GM23338 (cell line): Measurements from ENCODE around the gene DUSP8. TPM values are rescaled to one million over a fixed set of nuclear protein-coding genes. Genes with fewer than 3 reads are reported as not detected.

ENCODE experiments used
- ATAC-seq: fragments of 200-7000 bp; cut with Tn5 transposase; 3 replicates; pipeline ENCODE4 v1.9.1; 2020
- DNase-seq: peaks from one replicate; pipeline ENCODE4 v3.0.0-alpha.2; 2015; ENCODE audit warnings: low spot score
- H2AFZ ChIP-seq: fragments of 200-600 bp; sonication (generic); 2 replicates; pipeline ENCODE4 v1.8.0; 2016; ENCODE audit warnings: antibody characterized with exemption, mild to moderate bottlenecking, moderate library complexity
- H3F3A ChIP-seq: fragments of 200-600 bp; sonication (generic); replicated peaks from 2 replicates; pipeline ENCODE4 v1.8.0; 2017; ENCODE audit warnings: antibody characterized with exemption, mixed run types, low read depth
- H3K27ac ChIP-seq: fragments of 200-600 bp; sonication (generic); 2 replicates; pipeline ENCODE4 v1.6.1; 2016; ENCODE audit warnings: low read depth
- H3K27me3 ChIP-seq: fragments of 200-600 bp; sonication (generic); 2 replicates; pipeline ENCODE4 v1.8.0; 2016; ENCODE audit warnings: mild to moderate bottlenecking, mixed run types, moderate library complexity; ENCODE audit not compliant: insufficient read depth
- H3K36me3 ChIP-seq: fragments of 200-600 bp; sonication (generic); 2 replicates; pipeline ENCODE4 v1.8.0; 2016; ENCODE audit warnings: mild to moderate bottlenecking; ENCODE audit not compliant: insufficient read depth
- H3K4me1 ChIP-seq: fragments of 200-600 bp; sonication (generic); 2 replicates; pipeline ENCODE4 v1.8.0; 2016; ENCODE audit warnings: mild to moderate bottlenecking, moderate library complexity; ENCODE audit not compliant: insufficient read depth
- H3K4me2 ChIP-seq: fragments of 200-600 bp; sonication (generic); 2 replicates; pipeline ENCODE4 v1.7.1; 2017; ENCODE audit warnings: mixed run types
- H3K4me3 ChIP-seq: fragments of 200-600 bp; sonication (generic); 2 replicates; pipeline ENCODE4 v1.6.1; 2016; ENCODE audit warnings: mixed run types
- H3K79me2 ChIP-seq: fragments of 200-600 bp; sonication (generic); replicated peaks from 2 replicates; pipeline ENCODE4 v1.8.0; 2017; ENCODE audit warnings: mild to moderate bottlenecking; ENCODE audit not compliant: insufficient read depth
- H3K9me2 ChIP-seq: fragments of 200-600 bp; sonication (generic); 2 replicates; pipeline ENCODE4 v1.8.0; 2017; ENCODE audit not compliant: insufficient read depth
- H4K20me1 ChIP-seq: fragments of 200-600 bp; sonication (generic); replicated peaks from 2 replicates; pipeline ENCODE4 v1.8.0; 2017; ENCODE audit warnings: mild to moderate bottlenecking; ENCODE audit not compliant: insufficient read depth
- H3K27ac Mint-ChIP-seq: 2 replicates; pipeline ENCODE4 v1.8.0; 2020; ENCODE audit warnings: inconsistent platforms, mild to moderate bottlenecking, moderate library complexity, mixed read lengths
- H3K27me3 Mint-ChIP-seq: 3 replicates; pipeline ENCODE4 v1.8.0; 2022; ENCODE audit warnings: low read depth, mild to moderate bottlenecking, moderate library complexity, mixed read lengths, inconsistent platforms; ENCODE audit not compliant: insufficient read depth, poor library complexity
- H3K36me3 Mint-ChIP-seq: 3 replicates; pipeline ENCODE4 v1.8.0; 2021; ENCODE audit warnings: low read depth, mild to moderate bottlenecking, inconsistent platforms, moderate library complexity, mixed read lengths
- H3K4me1 Mint-ChIP-seq: 3 replicates; pipeline ENCODE4 v1.8.0; 2020; ENCODE audit warnings: mild to moderate bottlenecking, inconsistent platforms, mixed read lengths
- H3K4me3 Mint-ChIP-seq: 3 replicates; pipeline ENCODE4 v1.8.0; 2021; ENCODE audit warnings: moderate library complexity, mild to moderate bottlenecking, inconsistent platforms, mixed read lengths
- H3K9me3 Mint-ChIP-seq: 3 replicates; pipeline ENCODE4 v1.8.0; 2020; ENCODE audit warnings: moderate library complexity, mild to moderate bottlenecking, inconsistent platforms, mixed read lengths
- CREB1 ChIP-seq: fragments of 250-450 bp; sonication (Bioruptor Pico); IDR thresholded peaks from 2 replicates; pipeline ENCODE4 v1.5.0; 2020; ENCODE audit warnings: low read depth, mild to moderate bottlenecking, moderate library complexity
- polyA plus RNA-seq: library from polyadenylated mRNA; unstranded; fragments of >200 nt; fragmentation: Nextera tagmentation; extraction: Ambion mirVana; gene quantifications from 2 replicates; pipeline ENCODE4 v1.2.1, GENCODE V29; 2016
- total RNA-seq: library from RNA; depleted of rRNA; stranded (reverse); fragments of >200 nt; shearing (Covaris generic); gene quantifications from 2 replicates; pipeline ENCODE4 v1.2.3, GENCODE V29; 2014
- TF ChIP-seq, protein P1 (sequence below): IDR thresholded peaks from one replicate; pipeline ENCODE4 v1.6.1; 2018; ENCODE audit warnings: antibody characterized with exemption; ENCODE audit not compliant: unreplicated experiment
- TF ChIP-seq, protein P2 (sequence below): IDR thresholded peaks from 2 replicates; pipeline ENCODE4 v1.6.1; 2016; ENCODE audit warnings: antibody characterized with exemption

DUSP8 gene
- total and polyA plus RNA-seq, 2 experiments from 2014 or later: 1.1 TPM

- TF ChIP-seq, protein P1, sequence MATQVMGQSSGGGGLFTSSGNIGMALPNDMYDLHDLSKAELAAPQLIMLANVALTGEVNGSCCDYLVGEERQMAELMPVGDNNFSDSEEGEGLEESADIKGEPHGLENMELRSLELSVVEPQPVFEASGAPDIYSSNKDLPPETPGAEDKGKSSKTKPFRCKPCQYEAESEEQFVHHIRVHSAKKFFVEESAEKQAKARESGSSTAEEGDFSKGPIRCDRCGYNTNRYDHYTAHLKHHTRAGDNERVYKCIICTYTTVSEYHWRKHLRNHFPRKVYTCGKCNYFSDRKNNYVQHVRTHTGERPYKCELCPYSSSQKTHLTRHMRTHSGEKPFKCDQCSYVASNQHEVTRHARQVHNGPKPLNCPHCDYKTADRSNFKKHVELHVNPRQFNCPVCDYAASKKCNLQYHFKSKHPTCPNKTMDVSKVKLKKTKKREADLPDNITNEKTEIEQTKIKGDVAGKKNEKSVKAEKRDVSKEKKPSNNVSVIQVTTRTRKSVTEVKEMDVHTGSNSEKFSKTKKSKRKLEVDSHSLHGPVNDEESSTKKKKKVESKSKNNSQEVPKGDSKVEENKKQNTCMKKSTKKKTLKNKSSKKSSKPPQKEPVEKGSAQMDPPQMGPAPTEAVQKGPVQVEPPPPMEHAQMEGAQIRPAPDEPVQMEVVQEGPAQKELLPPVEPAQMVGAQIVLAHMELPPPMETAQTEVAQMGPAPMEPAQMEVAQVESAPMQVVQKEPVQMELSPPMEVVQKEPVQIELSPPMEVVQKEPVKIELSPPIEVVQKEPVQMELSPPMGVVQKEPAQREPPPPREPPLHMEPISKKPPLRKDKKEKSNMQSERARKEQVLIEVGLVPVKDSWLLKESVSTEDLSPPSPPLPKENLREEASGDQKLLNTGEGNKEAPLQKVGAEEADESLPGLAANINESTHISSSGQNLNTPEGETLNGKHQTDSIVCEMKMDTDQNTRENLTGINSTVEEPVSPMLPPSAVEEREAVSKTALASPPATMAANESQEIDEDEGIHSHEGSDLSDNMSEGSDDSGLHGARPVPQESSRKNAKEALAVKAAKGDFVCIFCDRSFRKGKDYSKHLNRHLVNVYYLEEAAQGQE: no peak
- TF ChIP-seq, protein P2, sequence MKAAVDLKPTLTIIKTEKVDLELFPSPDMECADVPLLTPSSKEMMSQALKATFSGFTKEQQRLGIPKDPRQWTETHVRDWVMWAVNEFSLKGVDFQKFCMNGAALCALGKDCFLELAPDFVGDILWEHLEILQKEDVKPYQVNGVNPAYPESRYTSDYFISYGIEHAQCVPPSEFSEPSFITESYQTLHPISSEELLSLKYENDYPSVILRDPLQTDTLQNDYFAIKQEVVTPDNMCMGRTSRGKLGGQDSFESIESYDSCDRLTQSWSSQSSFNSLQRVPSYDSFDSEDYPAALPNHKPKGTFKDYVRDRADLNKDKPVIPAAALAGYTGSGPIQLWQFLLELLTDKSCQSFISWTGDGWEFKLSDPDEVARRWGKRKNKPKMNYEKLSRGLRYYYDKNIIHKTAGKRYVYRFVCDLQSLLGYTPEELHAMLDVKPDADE: no peak
- no peak for TF ChIP-seq CREB1
These were observed 29.8 kb downstream of the DUSP8 start (continued) for GRCh38 chr11:1542267-1542666.

DNA sequence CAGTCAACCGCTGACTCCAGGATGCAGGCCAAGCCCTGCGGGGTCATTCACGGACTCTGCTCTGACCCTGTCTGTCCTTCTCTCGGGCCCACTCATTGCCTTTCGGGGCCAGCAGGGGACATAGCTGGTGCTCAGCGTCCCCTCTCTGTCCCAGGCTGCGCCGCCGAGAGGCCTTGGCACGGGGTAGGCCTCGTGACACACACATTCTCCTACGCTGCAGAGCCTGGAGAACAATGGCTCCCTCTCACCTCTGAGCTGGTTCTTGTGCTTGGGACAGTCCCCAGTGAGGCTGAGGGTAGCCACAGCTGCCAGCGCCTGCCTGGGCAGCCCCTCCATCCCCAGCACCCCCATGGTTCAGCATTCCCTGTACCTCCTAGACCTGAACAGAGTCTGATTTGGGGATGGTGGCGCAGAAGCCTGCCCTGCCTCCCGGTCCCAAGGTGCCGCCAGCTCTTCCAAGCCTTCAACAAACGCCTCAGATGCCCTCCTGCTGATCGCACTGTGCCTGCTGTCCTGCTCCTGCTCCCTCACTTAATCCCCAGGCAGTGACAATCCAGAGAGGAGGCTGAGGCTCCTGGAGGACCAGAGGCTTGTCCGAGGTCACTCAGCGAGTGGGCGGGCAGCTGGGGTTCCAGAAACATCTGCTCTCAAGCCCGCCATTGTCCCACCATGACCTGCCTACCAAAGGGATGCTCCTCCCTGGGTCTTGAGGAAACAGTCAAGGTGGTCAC is 30.4 kb downstream of the DUSP8 start:
- peaks cover 5% of the 10 kb centered on the region; the same call in 2 of the 3 replicates for H3K4me1 Mint-ChIP-seq
- H3K36me3 Mint-ChIP-seq: no peaks in the 10 kb centered on the region
- peaks cover 4% of the 10 kb centered on the region for H4K20me1 ChIP-seq
- no peak overlapping the region; the same call in 1 of the 2 replicates for H3K27ac Mint-ChIP-seq
- no peak overlapping the region for H2AFZ ChIP-seq
- ATAC-seq (no peak), DNase-seq (no peak)
- no peaks in the 10 kb centered on the region for H3K36me3 ChIP-seq
- H3K9me2 ChIP-seq: no peaks in the 10 kb centered on the region
- no peak overlapping the region for H3K4me3 Mint-ChIP-seq
- TF ChIP-seq, protein P1: no peak
- no peaks in the 10 kb centered on the region for H3K9me3 Mint-ChIP-seq
- H3K27me3 Mint-ChIP-seq: peaks cover 30% of the 10 kb centered on the region
- H3F3A ChIP-seq: no peaks in the 10 kb centered on the region
- peaks cover 8% of the 10 kb centered on the region for H3K79me2 ChIP-seq
- H3K27me3 ChIP-seq: peaks cover 36% of the 10 kb centered on the region
- no peak overlapping the region for H3K4me3 ChIP-seq
- no peak overlapping the region for H3K27ac ChIP-seq
- H3K4me1 ChIP-seq: no peaks in the 10 kb centered on the region
- H3K4me2 ChIP-seq: no peak overlapping the region
